H9 (cell line): ENCODE results near the gene SLC39A7. TPM values are rescaled to one million over a fixed set of nuclear protein-coding genes. Genes with fewer than 3 reads are reported as not detected.

ENCODE experiments used
- DNase-seq: peaks from one replicate; pipeline ENCODE4 v3.0.0-alpha.2; 2017
- H2AFZ ChIP-seq: one replicate; pipeline ENCODE4 v1.6.1; 2013; ENCODE audit warnings: mild to moderate bottlenecking, low read length, control low read depth, moderate library complexity
- H2AK5ac ChIP-seq: 2 replicates; pipeline ENCODE4 v1.6.1; 2013; ENCODE audit warnings: low read length, control low read depth, mixed read lengths; ENCODE audit not compliant: insufficient read length
- H2BK120ac ChIP-seq: one replicate; pipeline ENCODE4 v1.6.1; 2013; ENCODE audit warnings: low read depth, mild to moderate bottlenecking, low read length, control low read depth, inconsistent platforms; ENCODE audit not compliant: poor library complexity, severe bottlenecking
- H2BK12ac ChIP-seq: 2 replicates; pipeline ENCODE4 v1.6.1; 2013; ENCODE audit warnings: low read length, control low read depth, mixed read lengths, low read depth; ENCODE audit not compliant: insufficient read length
- H2BK15ac ChIP-seq: 2 replicates; pipeline ENCODE4 v1.6.1; 2013; ENCODE audit warnings: low read depth, low read length, control low read depth
- H2BK20ac ChIP-seq: one replicate; pipeline ENCODE4 v1.6.1; 2013; ENCODE audit warnings: low read depth, mild to moderate bottlenecking, low read length, control low read depth, inconsistent platforms; ENCODE audit not compliant: poor library complexity, severe bottlenecking
- H2BK5ac ChIP-seq: 2 replicates; pipeline ENCODE4 v1.6.1; 2013; ENCODE audit warnings: low read length, control low read depth, mixed read lengths; ENCODE audit not compliant: insufficient read length
- H3K14ac ChIP-seq: 2 replicates; pipeline ENCODE4 v1.6.1; 2013; ENCODE audit warnings: low read length, control low read depth; ENCODE audit not compliant: insufficient read depth
- H3K18ac ChIP-seq: 2 replicates; pipeline ENCODE4 v1.6.1; 2013; ENCODE audit warnings: low read depth, mild to moderate bottlenecking, mixed read lengths, low read length, control low read depth; ENCODE audit not compliant: insufficient read length
- H3K23ac ChIP-seq: 2 replicates; pipeline ENCODE4 v1.6.1; 2013; ENCODE audit warnings: low read length, control low read depth, mixed read lengths, low read depth; ENCODE audit not compliant: insufficient read length
- H3K23me2 ChIP-seq: 2 replicates; pipeline ENCODE4 v1.6.1; 2013; ENCODE audit warnings: low read depth, mild to moderate bottlenecking, mixed read lengths, low read length, control low read depth; ENCODE audit not compliant: insufficient read length, poor library complexity, severe bottlenecking
- H3K27ac ChIP-seq: 2 replicates; pipeline ENCODE4 v1.5.1; 2013; ENCODE audit warnings: low read length, control low read depth, mixed read lengths, low read depth; ENCODE audit not compliant: insufficient read length
- H3K27me3 ChIP-seq: 2 replicates; pipeline ENCODE4 v1.6.1; 2013; ENCODE audit warnings: low read length, control low read depth, inconsistent platforms; ENCODE audit not compliant: insufficient read depth
- H3K4ac ChIP-seq: 2 replicates; pipeline ENCODE4 v1.6.1; 2013; ENCODE audit warnings: low read depth, mild to moderate bottlenecking, control low read depth, inconsistent platforms, low read length, moderate library complexity
- H3K4me1 ChIP-seq: 2 replicates; pipeline ENCODE4 v1.6.1; 2013; ENCODE audit warnings: low read length, control low read depth, inconsistent platforms; ENCODE audit not compliant: insufficient read depth
- H3K4me2 ChIP-seq: 2 replicates; pipeline ENCODE4 v1.6.1; 2013; ENCODE audit warnings: low read length, control low read depth, mixed read lengths; ENCODE audit not compliant: insufficient read length, insufficient read depth
- H3K56ac ChIP-seq: 2 replicates; pipeline ENCODE4 v1.6.1; 2013; ENCODE audit warnings: low read depth, mild to moderate bottlenecking, mixed read lengths, low read length, control low read depth; ENCODE audit not compliant: insufficient read length
- H3K79me1 ChIP-seq: 2 replicates; pipeline ENCODE4 v1.6.1; 2013; ENCODE audit warnings: low read depth, mild to moderate bottlenecking, moderate library complexity, low read length, control low read depth, inconsistent platforms; ENCODE audit not compliant: insufficient read depth, poor library complexity, severe bottlenecking
- H3K79me2 ChIP-seq: 2 replicates; pipeline ENCODE4 v1.6.1; 2013; ENCODE audit warnings: low read length, control low read depth, inconsistent platforms; ENCODE audit not compliant: insufficient read depth
- H3K9ac ChIP-seq: 2 replicates; pipeline ENCODE4 v1.6.1; 2013; ENCODE audit warnings: low read length, control low read depth, mixed read lengths; ENCODE audit not compliant: insufficient read length; ENCODE audit errors: extremely low read depth
- H3K9me3 ChIP-seq: one replicate; pipeline ENCODE4 v1.6.1; 2013; ENCODE audit warnings: low read depth, low read length, inconsistent platforms; ENCODE audit not compliant: control insufficient read depth
- H3T11ph ChIP-seq: one replicate; pipeline ENCODE4 v1.6.1; 2013; ENCODE audit warnings: mild to moderate bottlenecking, low read length, control low read depth, inconsistent platforms
- H4K20me1 ChIP-seq: one replicate; pipeline ENCODE4 v1.6.1; 2013; ENCODE audit not compliant: control insufficient read depth, insufficient read length, insufficient read depth
- H4K5ac ChIP-seq: 2 replicates; pipeline ENCODE4 v1.6.1; 2013; ENCODE audit warnings: low read depth, mild to moderate bottlenecking, mixed read lengths, low read length, control low read depth; ENCODE audit not compliant: insufficient read length
- H4K8ac ChIP-seq: replicated peaks from 2 replicates; pipeline ENCODE4 v1.6.1; 2013; ENCODE audit warnings: low read length, control low read depth, mixed read lengths, low read depth; ENCODE audit not compliant: insufficient read length
- H4K91ac ChIP-seq: 2 replicates; pipeline ENCODE4 v1.6.1; 2013; ENCODE audit warnings: low read depth, mild to moderate bottlenecking, moderate library complexity, mixed read lengths, low read length, control low read depth; ENCODE audit not compliant: insufficient read length
- H3K27ac Mint-ChIP-seq, 3 experiments: 2 replicates in 2 of 3; 3 replicates in 1 of 3; pipeline ENCODE4 v1.8.0; 2020 to 2021; ENCODE audit warnings: mixed read lengths in 3 of 3, mild to moderate bottlenecking in 1 of 3, moderate library complexity in 1 of 3
- H3K27me3 Mint-ChIP-seq: 2 replicates; pipeline ENCODE4 v1.8.0; 2021; ENCODE audit warnings: low read depth, mild to moderate bottlenecking, moderate library complexity, mixed read lengths
- H3K36me3 Mint-ChIP-seq, 3 experiments: 2 replicates in 2 of 3; 3 replicates in 1 of 3; pipeline ENCODE4 v1.8.0; 2020 to 2021; ENCODE audit warnings: low read depth in 3 of 3, mixed read lengths in 3 of 3; ENCODE audit not compliant: insufficient read depth in 1 of 3
- H3K4me1 Mint-ChIP-seq, 2 experiments: 2 replicates each; pipeline ENCODE4 v1.8.0; 2020; ENCODE audit warnings: mixed read lengths in 2 of 2
- H3K4me3 Mint-ChIP-seq, 2 experiments: 2 replicates in 1 of 2; 3 replicates in 1 of 2; pipeline ENCODE4 v1.8.0; 2020 to 2021; ENCODE audit warnings: mild to moderate bottlenecking in 2 of 2, mixed read lengths in 2 of 2, moderate library complexity in 1 of 2
- H3K9me3 Mint-ChIP-seq, 2 experiments: 2 replicates in 1 of 2; 3 replicates in 1 of 2; pipeline ENCODE4 v1.8.0; 2020; ENCODE audit warnings: mild to moderate bottlenecking in 2 of 2, mixed read lengths in 2 of 2, moderate library complexity in 1 of 2
- CTCF ChIP-seq: fragments of 200-600 bp; sonication (generic); conservative IDR thresholded peaks from 3 replicates; pipeline ENCODE4 v1.8.0; 2021; ENCODE audit warnings: antibody characterized with exemption, mild to moderate bottlenecking
- WGBS: extraction: QIAGEN DNeasy Blood & Tissue Kit; methylation state at CpG from one replicate; pipeline ENCODE4 v1.1.7; 2013; ENCODE audit warnings: missing lambda C conversion rate, low lambda C conversion rate, mixed read lengths; ENCODE audit not compliant: insufficient read length; ENCODE audit errors: extremely low coverage; 5-methylcytosine and 5-hydroxymethylcytosine counted together
- total RNA-seq: library from RNA; stranded (reverse); gene quantifications from 2 replicates; pipeline ENCODE4 v1.2.1, GENCODE V29; 2021

The SLC39A7 gene
- total RNA-seq, 1 experiment from 2014 or later, result 107 TPM

- Histone ChIP-seq H3K79me2 (no peaks in the 10 kb centered on the region), H3K18ac (no peak overlapping the region), H3K27ac (no peak overlapping the region), H3K79me1 (no peaks in the 10 kb centered on the region), H3K14ac (no peak overlapping the region), H3K56ac (no peak overlapping the region), H3K9ac (no peak overlapping the region), H4K8ac (no peak overlapping the region), H3K23me2 (no peaks in the 10 kb centered on the region), H2BK12ac (no peak overlapping the region), H3K4me1 (no peaks in the 10 kb centered on the region), H2BK15ac (no peak overlapping the region), H4K5ac (no peak overlapping the region), H4K91ac (no peak overlapping the region), H4K20me1 (no peaks in the 10 kb centered on the region), H3K4ac (no peak overlapping the region), H3K27me3 (no peaks in the 10 kb centered on the region), H3K9me3 (no peaks in the 10 kb centered on the region), H2BK120ac (no peak overlapping the region), H2AK5ac (no peak overlapping the region), H3K23ac (no peak overlapping the region), H3T11ph (no peak overlapping the region), H3K4me2 (no peak overlapping the region), H2BK5ac (no peak overlapping the region), H2BK20ac (no peak overlapping the region), H2AFZ (no peak overlapping the region)
- Mint-ChIP-seq H3K9me3 (peaks cover 13 to 16% of the 10 kb centered on the region in 2 experiments), H3K27ac (no peak overlapping the region), H3K4me3 (no peak overlapping the region), H3K4me1 (no peaks in the 10 kb centered on the region), H3K36me3 (peaks cover 4 to 10% (median 10%) of the 10 kb centered on the region in 3 experiments; a peak in 6 of 7 replicates), H3K27me3 (peaks cover 15% of the 10 kb centered on the region)
- TF ChIP-seq CTCF, result no peak
- WGBS, result no CpG with 5 or more reads among the region's 4 CpGs
- DNase-seq, result no peak
Observed at GRCh38 chr6:33154349-33154748, 46.3 kb upstream of the SLC39A7 start.
